ENCODE results near the gene HDAC4. TPM values are rescaled to one million over a fixed set of nuclear protein-coding genes. Genes with fewer than 3 reads are reported as not detected.

The HDAC4 gene
- total RNA-seq, 1 donor from 2014 or later = 76.6 TPM

GRCh38 chr2:239208465-239209180 is 192.2 kb downstream of the HDAC4 start:
- H3K27me3 ChIP-seq = no peaks in the 10 kb centered on the region
- no peak overlapping the region for H3K27ac ChIP-seq
- H3K9me3 ChIP-seq = no peaks in the 10 kb centered on the region
- DNase-seq (ENCODE audit: extremely low spot score in 2 of 2) = no peak
- intact Hi-C loops (cut with DNase I) = no loop called here
- no peaks in the 10 kb centered on the region for H3K36me3 ChIP-seq
- TF ChIP-seq POLR2AphosphoS5 (IDR thresholded peaks at IDR 0.05; ENCODE audit: insufficient read depth in 1 of 2, low read depth in 1 of 2) = no peak
- no peak for TF ChIP-seq CTCF (IDR thresholded peaks at IDR 0.05)
- H3K4me3 ChIP-seq = no peak overlapping the region
- H3K4me1 ChIP-seq = peaks cover 30% of the 10 kb centered on the region

- intact Hi-C loops (cut with DNase I) = no loop called here
- H3K27ac ChIP-seq = no peak overlapping the region
- TF ChIP-seq POLR2A (IDR thresholded peaks at IDR 0.05) (no peak), CTCF (IDR thresholded peaks at IDR 0.05) (no peak), POLR2AphosphoS5 (IDR thresholded peaks at IDR 0.05; ENCODE audit: insufficient read depth in 1 of 2, low read depth in 1 of 2) (no peak)
- no peaks in the 10 kb centered on the region for H3K36me3 ChIP-seq
- H3K9me3 ChIP-seq = no peaks in the 10 kb centered on the region
- no peak for DNase-seq (ENCODE audit: extremely low spot score in 2 of 2)
- no peak overlapping the region for H3K4me3 ChIP-seq
- no peaks in the 10 kb centered on the region for H3K27me3 ChIP-seq
- peaks cover 24% of the 10 kb centered on the region for H3K4me1 ChIP-seq
Observed at GRCh38 chr2:239206851-239207250, 194.0 kb downstream of the HDAC4 start.

- H3K4me1 ChIP-seq = peaks cover 24% of the 10 kb centered on the region
- DNase-seq (ENCODE audit: extremely low spot score in 2 of 2) = no peak
- H3K36me3 ChIP-seq = no peaks in the 10 kb centered on the region
- no peaks in the 10 kb centered on the region for H3K27me3 ChIP-seq
- H3K27ac ChIP-seq = no peak overlapping the region
- no peaks in the 10 kb centered on the region for H3K9me3 ChIP-seq
- TF ChIP-seq POLR2A (IDR thresholded peaks at IDR 0.05) (no peak), CTCF (IDR thresholded peaks at IDR 0.05) (no peak), POLR2AphosphoS5 (IDR thresholded peaks at IDR 0.05; ENCODE audit: insufficient read depth in 1 of 2, low read depth in 1 of 2) (no peak)
- intact Hi-C loops (cut with DNase I) = no loop called here
- no peak overlapping the region for H3K4me3 ChIP-seq
Observed at GRCh38 chr2:239206042-239206441, 194.8 kb downstream of the HDAC4 start.

GRCh38 chr2:239204876-239205468 is 195.8 kb downstream of the HDAC4 start:
- no peak overlapping the region for H3K4me3 ChIP-seq
- H3K9me3 ChIP-seq = no peaks in the 10 kb centered on the region
- peaks cover 23% of the 10 kb centered on the region for H3K4me1 ChIP-seq
- intact Hi-C loops (cut with DNase I) = no loop called here
- no peak for TF ChIP-seq POLR2AphosphoS5 (IDR thresholded peaks at IDR 0.05; ENCODE audit: insufficient read depth in 1 of 2, low read depth in 1 of 2)
- no peak for TF ChIP-seq CTCF (IDR thresholded peaks at IDR 0.05)
- no peak for TF ChIP-seq POLR2A (IDR thresholded peaks at IDR 0.05)
- DNase-seq (ENCODE audit: extremely low spot score in 2 of 2) = no peak
- H3K27me3 ChIP-seq = no peaks in the 10 kb centered on the region
- H3K27ac ChIP-seq = no peak overlapping the region
- no peaks in the 10 kb centered on the region for H3K36me3 ChIP-seq
